Panc1 (cell line): ENCODE data around the gene ADAM33. TPM values are rescaled to one million over a fixed set of nuclear protein-coding genes. Genes with fewer than 3 reads are reported as not detected.

ENCODE experiments used
- ATAC-seq: fragments of 200-7000 bp; cut with Tn5 transposase; 2 replicates; pipeline ENCODE4 v1.9.1; 2020; ENCODE audit warnings: mild to moderate bottlenecking, moderate library complexity
- BruUV-seq: library from RNA; stranded (reverse); fragments of 400-500 nt; replicated peaks from 2 replicates; lab custom pipeline; 2021; lab: Mats Ljungman, UMichigan
- CTCF ChIA-PET: fragments of 300-600 bp; sonication (Branson Sonifier 250); formaldehyde crosslinking; loops from one replicate; lab custom pipeline; 2022; ENCODE audit warnings: antibody characterized with exemption; lab: Charles Lee
- POLR2A ChIA-PET: fragments of 300-600 bp; sonication (Branson Sonifier 250); formaldehyde crosslinking; loops from one replicate; lab custom pipeline; 2022; ENCODE audit warnings: antibody characterized with exemption; lab: Charles Lee
- DNase-seq: peaks from one replicate; pipeline ENCODE4 v3.0.0-alpha.2; 2010; ENCODE audit warnings: low read depth, low spot score
- H3K27ac ChIP-seq: 2 replicates; pipeline ENCODE4 v1.5.1; 2011; ENCODE audit warnings: mild to moderate bottlenecking, low read length, inconsistent platforms
- H3K27me3 ChIP-seq: fragments of 200-500 bp; sonication (Bioruptor generic); 2 replicates; pipeline ENCODE4 v1.6.0; 2014; ENCODE audit warnings: low read length, inconsistent platforms; ENCODE audit not compliant: control insufficient read depth, insufficient read depth
- H3K36me3 ChIP-seq: fragments of 200-500 bp; sonication (Bioruptor generic); 2 replicates; pipeline ENCODE4 v1.5.1; 2014; ENCODE audit warnings: inconsistent platforms, mild to moderate bottlenecking, low read length, moderate library complexity; ENCODE audit not compliant: control insufficient read depth, insufficient read depth
- H3K4me1 ChIP-seq: 2 replicates; pipeline ENCODE4 v1.5.1; 2011; ENCODE audit warnings: inconsistent platforms, mild to moderate bottlenecking, low read length, moderate library complexity; ENCODE audit not compliant: control insufficient read depth, insufficient read depth
- H3K4me3 ChIP-seq, 2 experiments: 2 replicates each; pipeline ENCODE4 v1.5.1; 2011 to 2012; ENCODE audit warnings: low read depth in 2 of 2, low read length in 2 of 2, mild to moderate bottlenecking in 2 of 2, inconsistent platforms in 1 of 2, moderate library complexity in 1 of 2
- H3K9me3 ChIP-seq: fragments of 200-500 bp; sonication (Bioruptor generic); 2 replicates; pipeline ENCODE4 v1.5.1; 2014; ENCODE audit warnings: low read depth, mild to moderate bottlenecking, inconsistent platforms, low read length, moderate library complexity; ENCODE audit not compliant: control insufficient read depth, insufficient read depth
- CTCF ChIP-seq: fragments of 450-650 bp; IDR thresholded peaks from 2 replicates; pipeline ENCODE4 v1.5.1; 2017; ENCODE audit warnings: mild to moderate bottlenecking
- POLR2AphosphoS5 ChIP-seq: IDR thresholded peaks from 2 replicates; pipeline ENCODE4 v1.6.1; 2012; ENCODE audit warnings: mild to moderate bottlenecking, low read depth, low read length, moderate library complexity
- REST ChIP-seq, 2 experiments: IDR thresholded peaks; 2 replicates each; pipeline ENCODE4 v1.6.1; 2011 to 2012; ENCODE audit warnings: low read depth in 2 of 2, control low read depth in 1 of 2, low read length in 1 of 2, mild to moderate bottlenecking in 1 of 2, moderate library complexity in 1 of 2; ENCODE audit not compliant: insufficient read depth in 1 of 2
- SIN3A ChIP-seq: IDR thresholded peaks from 2 replicates; pipeline ENCODE4 v1.6.1; 2012; ENCODE audit warnings: low read depth, mild to moderate bottlenecking, low read length, moderate library complexity, borderline replicate concordance; ENCODE audit not compliant: insufficient read depth
- TCF7L2 ChIP-seq: IDR thresholded peaks from 2 replicates; pipeline ENCODE4 v1.6.1; 2011; ENCODE audit warnings: mild to moderate bottlenecking, low read depth, low read length, inconsistent platforms
- in situ Hi-C: cut with HindIII; loops from 2 replicates; pipeline ENCODE4 v1.10.0; 2016; ENCODE audit warnings: low sequenced_read_pairs, low pct_unique_long_range_greater_than_20kb
- intact Hi-C: fragments of 100-400 bp; cut with micrococcal nuclease; formaldehyde crosslinking; loops from one replicate; pipeline ENCODE4 v1.10.0; 2022; ENCODE audit not compliant: unreplicated experiment
- total RNA-seq: library from RNA; stranded (reverse); gene quantifications from one replicate; pipeline ENCODE4 v1.2.1, GENCODE V29; 2021; ENCODE audit not compliant: unreplicated experiment

ADAM33 gene
- total RNA-seq, 1 experiment from 2014 or later: 0.62 TPM

GRCh38 chr20:3632311-3633004 is 49.4 kb downstream of the ADAM33 start:
- no peaks in the 10 kb centered on the region for H3K4me1 ChIP-seq
- no peak for DNase-seq
- no TSS peak for BruUV-seq

DNA sequence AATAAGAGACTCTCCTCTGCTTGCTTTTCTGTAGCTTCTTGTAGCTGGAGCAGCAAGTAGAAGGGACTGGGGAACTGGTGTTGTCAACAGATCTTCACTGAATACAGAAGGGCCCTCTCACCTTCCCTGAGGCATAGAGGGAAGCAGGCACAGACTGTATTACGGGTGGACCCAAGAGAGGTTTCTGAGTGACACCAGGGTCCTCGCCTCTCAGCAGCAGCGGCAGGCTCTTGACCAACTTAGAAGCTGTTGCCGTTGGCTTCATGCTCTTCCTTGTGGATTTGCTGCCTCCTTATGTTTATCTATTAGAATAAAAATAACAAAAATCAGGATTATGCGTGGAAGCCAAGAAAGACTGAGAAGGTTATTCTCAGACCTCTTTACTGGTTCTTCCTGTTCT is 50.3 kb downstream of the ADAM33 start:
- DNase-seq: no peak
- CTCF ChIA-PET: no interaction called here
- no peaks in the 10 kb centered on the region for H3K4me1 ChIP-seq
- POLR2A ChIA-PET: no interaction called here
- in situ Hi-C loops (no loop called here), intact Hi-C loops (no loop called here)
- H3K27ac ChIP-seq: no peak overlapping the region
- H3K9me3 ChIP-seq: no peaks in the 10 kb centered on the region
- TF ChIP-seq CTCF (no peak), TCF7L2 (no peak)
- no TSS peak for BruUV-seq
- H3K36me3 ChIP-seq: no peaks in the 10 kb centered on the region
- H3K27me3 ChIP-seq: no peaks in the 10 kb centered on the region
- H3K4me3 ChIP-seq: no peak overlapping the region
- ATAC-seq: no peak

More at GRCh38 chr20:3632311-3633004, 49.4 kb downstream of the ADAM33 start:
- Histone ChIP-seq H3K27me3 (no peaks in the 10 kb centered on the region), H3K36me3 (no peaks in the 10 kb centered on the region), H3K27ac (no peak overlapping the region), H3K4me3 (no peak overlapping the region), H3K9me3 (no peaks in the 10 kb centered on the region)
- TF ChIP-seq REST (IDR thresholded peaks at IDR 0.05; ENCODE audit: insufficient read depth in 1 of 2, low read depth in 2 of 2, low read length in 1 of 2): no peak
- TF ChIP-seq POLR2AphosphoS5: no peak
- TF ChIP-seq TCF7L2: no peak
- no peak for TF ChIP-seq SIN3A
- no peak; the same call in 1 of the 2 replicates for TF ChIP-seq CTCF
- POLR2A ChIA-PET: no interaction called here
- in situ Hi-C loops (no loop called here), intact Hi-C loops (no loop called here)
- CTCF ChIA-PET: no interaction called here
- ATAC-seq: no peak
